Mesodermal cell (in vitro differentiated cells): Measurements from ENCODE around the gene XPC.
"Not testable (repeated sequence)": the region's sequence is repeated elsewhere in the genome, so short reads cannot be mapped to it uniquely, and the experiment has no call there.

Experiments used
- H3K27ac ChIP-seq: 2 replicates; pipeline ENCODE4 v1.7.0; 2013; ENCODE audit warnings: mild to moderate bottlenecking, low read depth, low read length, moderate library complexity; ENCODE audit not compliant: severe bottlenecking
- H3K36me3 ChIP-seq: 2 replicates; pipeline ENCODE4 v1.7.1; 2013; ENCODE audit warnings: mild to moderate bottlenecking, low read length, moderate library complexity; ENCODE audit not compliant: control insufficient read depth, insufficient read depth
- H3K4me1 ChIP-seq: one replicate; pipeline ENCODE4 v1.7.1; 2013; ENCODE audit warnings: mild to moderate bottlenecking, low read length; ENCODE audit not compliant: insufficient read depth, control insufficient read depth, poor library complexity, severe bottlenecking
- H3K4me3 ChIP-seq: 2 replicates; pipeline ENCODE4 v1.7.0; 2013; ENCODE audit warnings: low read length, control low read depth, mild to moderate bottlenecking; ENCODE audit not compliant: insufficient read depth, poor library complexity, severe bottlenecking; ENCODE audit errors: extremely low read depth
- H3K9me3 ChIP-seq: 2 replicates; pipeline ENCODE4 v1.7.1; 2013; ENCODE audit warnings: mild to moderate bottlenecking, low read length, moderate library complexity; ENCODE audit not compliant: control insufficient read depth
- WGBS, 2 experiments: methylation state at CpG; one replicate each; pipeline ENCODE4 v1.1.5; 2013; ENCODE audit warnings: missing lambda C conversion rate in 2 of 2; ENCODE audit not compliant: insufficient coverage in 2 of 2; 5-methylcytosine and 5-hydroxymethylcytosine counted together

The XPC gene

DNA sequence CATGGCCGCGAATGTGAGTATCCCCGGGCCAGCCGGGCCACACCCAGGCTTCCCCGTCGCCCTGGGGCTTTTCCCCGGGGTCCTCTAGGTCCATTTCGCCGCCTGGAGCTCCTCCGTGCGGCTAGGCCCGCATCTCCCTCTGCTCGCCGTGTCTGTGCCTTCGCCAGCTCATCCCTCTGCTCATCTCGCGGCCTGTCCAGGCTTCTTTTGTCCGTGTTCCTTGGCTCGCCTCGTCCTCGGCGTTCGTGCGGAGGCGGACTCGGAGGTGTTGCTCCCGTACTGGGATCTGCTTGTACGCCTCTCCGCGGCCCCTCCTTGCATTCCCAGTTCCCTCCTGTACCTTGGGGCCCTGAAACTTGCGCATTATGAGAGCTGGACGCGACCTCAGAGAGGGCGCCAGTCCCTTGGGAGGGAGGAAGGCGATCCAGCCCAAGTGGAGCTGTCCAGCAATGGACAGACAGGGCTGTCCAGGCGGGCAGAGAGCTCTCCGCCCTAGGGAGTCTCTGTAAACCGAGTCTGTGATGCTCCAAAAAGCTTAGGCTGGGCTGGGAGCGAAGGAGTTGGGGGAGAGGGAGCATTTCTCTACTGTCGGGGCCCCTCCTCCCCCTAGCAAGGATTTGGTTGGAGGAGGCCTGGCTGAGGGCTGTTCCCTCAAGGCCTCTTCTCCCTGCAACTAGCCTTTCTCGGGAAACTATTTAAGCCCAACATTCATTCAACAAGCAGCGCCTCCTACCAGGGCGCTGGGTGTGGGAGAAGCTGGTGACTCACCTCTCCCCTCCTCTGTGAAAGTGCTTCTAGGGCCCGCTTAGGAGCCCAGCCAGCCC lies 53.0 kb downstream of the XPC start:
- Histone ChIP-seq H3K4me1 (peaks cover 25% of the 10 kb centered on the region), H3K36me3 (peaks cover 70% of the 10 kb centered on the region)
- WGBS, 2 experiments, result 0 to 1% methylated on average over 36 to 42 of the region's 44 CpGs

DNA sequence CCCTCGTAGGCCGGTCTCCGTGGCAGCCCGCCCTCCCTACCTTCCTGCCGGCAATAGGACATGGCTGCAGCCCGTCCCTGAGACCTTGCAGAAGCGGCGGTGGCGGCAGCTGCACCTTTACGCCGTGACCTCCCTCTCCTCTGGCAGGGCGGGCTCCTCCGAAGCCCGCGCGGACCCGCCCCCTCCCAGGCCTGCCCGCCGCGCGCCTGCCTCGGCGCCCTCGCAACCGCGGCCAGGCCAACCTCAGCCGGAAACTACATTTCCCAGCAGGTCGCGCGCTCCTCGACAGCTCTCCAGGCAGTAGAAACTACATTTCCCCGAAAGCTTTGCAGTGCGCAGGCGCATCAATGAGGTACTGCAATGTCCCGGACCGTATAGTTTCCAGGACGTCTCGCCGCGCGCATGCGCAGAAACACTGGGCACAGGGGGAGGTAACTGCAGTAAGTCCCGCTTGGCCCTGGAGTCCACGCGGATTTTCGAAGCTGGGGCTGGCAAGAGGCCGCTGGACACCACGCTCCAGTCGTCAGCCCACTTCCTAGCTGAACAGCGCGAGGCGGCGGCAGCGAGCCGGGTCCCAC lies 53.7 kb downstream of the XPC start, which contains the start of the genes CHCHD4 and TMEM43:
CHCHD4 (minus strand) TSS at position 256 of the 578 bp plus-strand sequence; CDS start at position 62, 194 bp downstream.
TMEM43 (plus strand) TSS at position 438 of the 578 bp plus-strand sequence. CDS start 142 bp downstream, outside the sequence.
- Histone ChIP-seq H3K36me3 (peaks cover 66% of the 10 kb centered on the region), H3K4me3 (peak within 1 kb of the TSS; percentile 97), H3K4me1 (peaks cover 25% of the 10 kb centered on the region), H3K27ac (peak within 1 kb of the TSS; percentile 92), H3K9me3 (no peaks in the 10 kb centered on the region)
- 0% methylated on average over 40 to 52 of the region's 55 CpGs for WGBS, 2 experiments

More for the DNA sequence above, 53.0 kb downstream of the XPC start:
- Histone ChIP-seq H3K9me3 (no peaks in the 10 kb centered on the region), H3K27ac (peak overlapping the region; percentile 92), H3K4me3 (peak overlapping the region; percentile 97)

DNA sequence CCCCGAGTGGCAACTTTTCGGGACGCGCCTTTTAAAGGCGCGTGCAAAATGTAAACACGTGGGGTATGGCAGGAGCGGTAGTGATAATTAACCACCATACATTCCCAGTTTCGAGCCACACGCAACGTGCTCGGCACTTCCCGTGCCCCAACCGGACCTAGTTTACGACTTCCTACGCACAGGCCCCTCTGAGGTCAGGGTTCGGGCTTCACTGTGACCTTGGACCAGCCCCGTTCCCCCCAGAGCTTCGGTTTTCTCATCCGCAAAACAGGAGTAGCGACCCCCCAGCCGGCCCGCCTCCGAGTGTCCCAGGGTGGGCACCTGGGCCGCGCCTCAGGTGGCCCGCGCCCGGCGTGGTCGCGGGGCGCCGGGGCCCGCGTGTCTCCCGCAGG lies 54.2 kb downstream of the XPC start:
- 0 to 1% methylated on average over 26 of the region's 37 CpGs for WGBS, 2 experiments

DNA sequence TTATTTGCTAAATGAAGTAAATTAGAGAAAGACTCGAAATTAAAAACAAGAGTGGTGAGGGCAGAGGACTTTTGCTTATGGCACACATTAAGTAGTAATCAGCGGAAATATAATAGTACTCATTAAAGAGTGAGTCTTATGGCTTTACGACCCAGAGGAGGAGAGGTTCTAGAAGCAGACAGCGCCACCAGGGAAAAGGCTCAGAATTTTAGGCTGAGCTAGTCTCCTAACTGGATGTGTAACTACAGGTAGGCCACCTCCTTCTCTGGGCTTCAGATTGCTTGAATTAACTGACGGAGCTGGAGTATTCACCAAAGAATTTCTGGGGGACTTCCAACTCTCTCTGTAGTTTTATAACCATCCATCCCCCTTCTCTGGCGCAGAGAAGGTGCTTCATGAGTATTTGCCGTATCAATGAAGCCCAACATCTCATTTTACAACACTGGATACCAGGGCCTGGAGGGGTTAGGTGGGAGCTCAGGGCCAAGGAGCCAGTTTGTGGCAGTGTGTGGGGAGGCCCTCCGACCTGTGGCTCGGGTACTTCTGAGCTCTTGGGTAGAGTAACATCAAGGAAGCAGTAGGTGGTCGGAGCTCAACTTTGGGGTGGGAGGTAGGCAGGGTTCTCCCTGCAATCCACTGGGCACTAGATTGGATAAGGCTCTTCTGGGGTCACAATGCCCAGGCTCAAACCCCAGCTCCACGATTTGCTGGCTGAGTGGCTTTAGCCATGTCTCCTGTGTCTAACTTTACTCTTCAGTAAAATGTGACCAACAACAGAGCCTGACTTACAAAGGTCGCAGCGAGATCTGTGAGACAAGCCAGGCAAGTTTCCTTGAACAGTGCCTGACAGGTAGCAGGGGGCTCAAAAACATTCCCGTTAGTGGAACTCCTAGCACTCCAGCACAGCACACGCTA lies 54.8 kb downstream of the XPC start:
- Histone ChIP-seq H3K4me3 (peak overlapping the region; percentile 97), H3K36me3 (peaks cover 60% of the 10 kb centered on the region), H3K9me3 (no peaks in the 10 kb centered on the region), H3K27ac (no peak overlapping the region), H3K4me1 (peaks cover 25% of the 10 kb centered on the region)
- WGBS, 2 experiments, result 47 to 57% methylated on average over 11 to 12 of the region's 15 CpGs

More for the DNA sequence above, 54.2 kb downstream of the XPC start:
- Histone ChIP-seq H3K9me3 (no peaks in the 10 kb centered on the region), H3K27ac (peak overlapping the region; percentile 59), H3K4me1 (peaks cover 25% of the 10 kb centered on the region), H3K36me3 (peaks cover 64% of the 10 kb centered on the region), H3K4me3 (peak overlapping the region; percentile 97)

DNA sequence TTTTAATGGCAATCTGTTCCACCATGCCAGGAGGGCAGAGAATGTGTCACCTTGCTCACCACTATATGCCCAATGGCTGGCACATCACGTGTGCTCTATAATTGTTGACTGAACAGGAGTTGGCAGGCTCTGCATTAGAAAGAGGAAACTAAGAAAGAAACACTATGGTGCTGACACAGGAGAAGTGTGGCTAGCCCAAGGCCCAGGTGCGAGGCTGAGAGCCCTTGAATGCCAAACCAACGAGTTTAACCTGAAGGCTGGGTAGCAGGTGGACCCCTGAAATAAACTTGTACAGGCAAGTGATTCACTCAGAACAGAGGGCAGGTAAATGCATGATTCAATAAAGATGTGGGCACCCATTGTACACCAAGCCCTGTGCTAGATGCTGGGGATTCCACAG lies 56.1 kb downstream of the XPC start:
- Histone ChIP-seq H3K4me3 (no peak overlapping the region), H3K9me3 (no peaks in the 10 kb centered on the region), H3K36me3 (peaks cover 48% of the 10 kb centered on the region), H3K27ac (no peak overlapping the region), H3K4me1 (peaks cover 22% of the 10 kb centered on the region)
- WGBS, 2 experiments, result 78 to 97% methylated on average over 3 of the region's 3 CpGs

DNA sequence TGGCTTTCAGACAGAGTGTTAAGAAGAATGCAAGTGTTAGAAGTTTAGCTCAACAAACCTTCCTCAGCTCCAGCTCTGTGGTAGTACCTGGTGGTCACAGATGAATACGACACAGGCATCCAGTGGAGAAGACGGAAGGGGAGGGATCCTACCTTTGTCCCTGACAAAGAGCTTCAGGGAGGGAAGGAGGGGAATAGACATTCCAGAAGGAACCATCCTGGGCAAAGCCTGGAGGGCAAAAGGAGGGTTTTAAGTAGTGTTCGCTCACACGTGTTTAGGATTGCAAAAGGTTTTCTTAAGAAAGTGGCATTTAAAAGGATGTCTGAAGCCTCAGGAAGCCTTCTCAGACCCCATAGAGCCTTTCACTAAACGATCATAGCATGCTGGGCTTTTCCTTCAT lies 56.5 kb downstream of the XPC start:
- no peak overlapping the region for H3K4me3 ChIP-seq
- no peaks in the 10 kb centered on the region for H3K9me3 ChIP-seq
- 49 to 62% methylated on average over 4 of the region's 5 CpGs for WGBS, 2 experiments
- H3K27ac ChIP-seq, result no peak overlapping the region
- peaks cover 43% of the 10 kb centered on the region for H3K36me3 ChIP-seq
- peaks cover 18% of the 10 kb centered on the region for H3K4me1 ChIP-seq

DNA sequence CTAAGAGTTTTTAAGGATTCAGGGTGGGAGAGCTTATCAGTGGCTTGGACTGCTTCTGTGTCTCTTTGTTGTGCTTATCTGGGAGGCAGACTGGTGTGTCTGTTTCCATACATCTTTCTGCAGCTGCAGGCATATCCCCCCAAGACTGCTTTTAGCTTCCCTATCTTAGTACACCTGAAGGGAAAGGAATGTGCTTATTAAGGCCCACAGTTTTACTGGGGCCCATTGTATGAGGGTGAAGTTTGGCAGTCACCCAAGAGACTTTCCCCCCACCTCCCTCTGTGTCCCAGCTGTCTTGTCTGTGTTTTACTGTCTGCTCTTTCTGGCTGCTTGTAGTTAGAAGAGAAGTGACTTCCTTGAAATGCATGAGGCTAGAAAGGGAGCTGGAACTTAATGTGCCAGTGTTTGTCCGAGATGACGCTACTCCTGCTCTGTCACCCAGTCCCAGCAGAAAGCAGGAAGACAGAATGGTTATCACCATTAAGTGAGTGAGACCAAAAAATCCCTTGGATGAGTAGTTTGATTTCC lies 57.4 kb downstream of the XPC start:
- not testable (repeated sequence) for H3K9me3 ChIP-seq

DNA sequence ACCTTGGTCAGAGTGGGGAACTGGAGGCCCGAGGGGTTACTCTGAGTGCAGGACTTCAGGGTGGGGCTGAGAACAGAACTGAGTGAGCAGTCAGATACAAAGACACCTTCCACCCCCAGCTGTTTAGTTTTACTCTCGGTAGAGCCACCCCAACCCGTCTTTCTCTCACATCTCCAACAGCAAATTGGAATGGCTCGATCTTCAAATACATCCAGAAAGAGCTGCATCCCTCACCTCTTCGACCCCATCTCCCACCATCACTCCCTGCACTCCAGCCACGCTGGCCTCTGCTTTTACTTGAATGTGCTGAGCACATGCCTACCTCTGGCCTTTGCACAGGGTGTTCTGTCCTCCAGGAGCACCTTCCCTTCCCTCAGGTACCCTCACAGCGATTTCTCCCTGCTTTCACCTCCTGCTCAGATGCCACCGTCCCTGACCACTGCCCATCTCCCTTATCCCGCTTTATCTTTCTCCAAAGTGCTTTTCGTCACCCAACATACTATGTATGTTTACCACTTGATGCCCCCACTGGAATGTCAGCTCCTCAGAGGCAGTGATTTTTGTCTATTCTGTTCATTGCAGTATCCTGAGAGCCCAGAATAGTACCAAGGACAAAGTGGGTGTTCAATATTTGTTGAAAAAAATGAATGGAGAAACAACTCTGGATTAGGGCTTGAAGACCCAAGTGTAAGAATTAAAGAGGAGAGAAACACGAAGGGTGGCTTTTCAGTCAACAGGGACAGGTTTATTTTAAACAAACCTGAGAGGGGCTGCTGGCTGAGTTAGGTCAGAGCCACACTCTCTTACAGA lies 58.1 kb downstream of the XPC start:
- peaks cover 50% of the 10 kb centered on the region for H3K36me3 ChIP-seq
- 94 to 96% methylated on average over 10 of the region's 11 CpGs for WGBS, 2 experiments
- peaks cover 9% of the 10 kb centered on the region for H3K4me1 ChIP-seq
- no peak overlapping the region for H3K27ac ChIP-seq
- no peaks in the 10 kb centered on the region for H3K9me3 ChIP-seq
- no peak overlapping the region for H3K4me3 ChIP-seq

More for the DNA sequence above, 57.4 kb downstream of the XPC start:
- not testable (repeated sequence) for H3K4me3 ChIP-seq, H3K4me1 ChIP-seq, H3K27ac ChIP-seq
- WGBS, 2 experiments, result 79 to 92% methylated on average over 2 of the region's 2 CpGs
- H3K36me3 ChIP-seq, result peaks cover 43% of the 10 kb centered on the region

DNA sequence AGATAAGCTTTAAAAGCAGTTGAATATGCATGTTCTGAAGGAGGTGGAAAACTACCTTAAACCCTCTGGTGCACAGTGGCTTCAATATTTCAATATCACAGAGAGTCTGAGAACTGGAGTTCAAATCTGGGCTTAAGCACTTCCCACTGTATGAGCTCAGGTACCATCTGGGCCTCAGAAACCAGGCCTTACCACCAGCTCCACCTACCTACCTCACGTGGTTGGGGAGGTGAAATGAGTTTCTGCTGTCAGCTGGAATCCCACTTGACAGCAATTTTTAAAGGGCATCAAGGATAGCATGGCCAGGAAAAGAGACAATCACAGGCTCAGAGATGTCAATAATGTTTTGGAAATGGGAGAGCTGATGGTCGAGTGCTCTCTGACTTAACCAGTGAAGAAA lies 58.8 kb downstream of the XPC start:
- Histone ChIP-seq H3K36me3 (peaks cover 56% of the 10 kb centered on the region), H3K27ac (no peak overlapping the region), H3K9me3 (no peaks in the 10 kb centered on the region), H3K4me1 (peaks cover 9% of the 10 kb centered on the region), H3K4me3 (no peak overlapping the region)
- WGBS, 2 experiments, result 88 to 100% methylated on average over 1 of the region's 2 CpGs
